Activated CD4-positive, alpha-beta T cell treated with anti-CD3 and anti-CD28 coated beads, Interleukin-10, Interleukin-2, amounts not matched to agents 100 ng/mL and 50 ng/mL, durations not matched to agents 16 hours and 8 hours (primary cell): ENCODE data around the gene TPGS1.

ENCODE experiments used
- DNase-seq: peaks from one replicate; pipeline ENCODE4 v3.0.0-alpha.2; 2020

TPGS1 gene

GRCh38 chr19:496112-496665 lies 11.1 kb upstream of the TPGS1 start, which contains the start of gene MADCAM1:
TSS of gene MADCAM1 (plus strand) at chr19:496486. CDS start at chr19:496500, 14 bp downstream.
- no peak for DNase-seq

GRCh38 chr19:496986-497385 lies 10.3 kb upstream of the TPGS1 start:
- no peak for DNase-seq

GRCh38 chr19:497491-497868 lies 9.8 kb upstream of the TPGS1 start:
- no peak for DNase-seq

GRCh38 chr19:497869-498510 lies 9.3 kb upstream of the TPGS1 start:
- DNase-seq, result no peak

- no peak for DNase-seq
These were observed 8.8 kb upstream of the TPGS1 start for GRCh38 chr19:498511-498891.

GRCh38 chr19:498977-499623 lies 8.2 kb upstream of the TPGS1 start:
- no peak for DNase-seq

GRCh38 chr19:501646-502045 lies 5.7 kb upstream of the TPGS1 start:
- no peak for DNase-seq

GRCh38 chr19:504616-505015 lies 2.7 kb upstream of the TPGS1 start:
- DNase-seq, result no peak

- DNase-seq, result peak; percentile 98
These were observed 652 bp upstream of the TPGS1 start for GRCh38 chr19:506404-507285.

GRCh38 chr19:508204-509150 lies 1.2 kb downstream of the TPGS1 start:
- no peak for DNase-seq

- DNase-seq, result peak; percentile 97
These were observed 3.4 kb downstream of the TPGS1 start for GRCh38 chr19:510606-511100.

- peak; percentile 86 for DNase-seq
These were observed 4.0 kb downstream of the TPGS1 start for GRCh38 chr19:511101-511851.

GRCh38 chr19:512547-513365 lies 5.5 kb downstream of the TPGS1 start:
- no peak for DNase-seq

- no peak for DNase-seq
These were observed 6.3 kb downstream of the TPGS1 start for GRCh38 chr19:513368-514165.

GRCh38 chr19:514166-514663 lies 6.9 kb downstream of the TPGS1 start:
- DNase-seq, result no peak

- DNase-seq, result no peak
These were observed 10.7 kb downstream of the TPGS1 start for GRCh38 chr19:517721-518597.

GRCh38 chr19:518598-519231 lies 11.4 kb downstream of the TPGS1 start:
- peak; percentile 43 for DNase-seq

- no peak for DNase-seq
These were observed 12.2 kb downstream of the TPGS1 start for GRCh38 chr19:519449-519865.
